HEK293 (cell line): ENCODE measurements around the gene VASN.

ENCODE experiments used
- CTCF ChIA-PET: fragments of 350-600 bp; formaldehyde crosslinking; extraction: SDS; loops from one replicate; lab custom pipeline; 2021; ENCODE audit warnings: antibody characterized with exemption; lab: Yijun Ruan, JAX
- POLR2A ChIA-PET: fragments of 300-600 bp; formaldehyde crosslinking; extraction: SDS; loops from one replicate; lab custom pipeline; 2020; ENCODE audit warnings: antibody characterized with exemption, inconsistent platforms; lab: Yijun Ruan, JAX
- H3K27ac ChIP-seq: fragments of 200-500 bp; sonication (Bioruptor generic); 2 replicates; pipeline ENCODE4 v1.5.1; 2014; ENCODE audit warnings: low read depth, low read length, control low read depth, inconsistent platforms; ENCODE audit errors: extremely low read depth
- H3K36me3 ChIP-seq, 2 experiments: fragments of 200-500 bp in 1 of 2; sonication (Bioruptor generic) in 1 of 2; 1 replicate in 1 of 2; 2 replicates in 1 of 2; pipeline ENCODE4 v1.5.1; 2014 to 2017; ENCODE audit warnings: inconsistent platforms in 2 of 2, low read length in 2 of 2; ENCODE audit not compliant: control insufficient read depth in 2 of 2, insufficient read depth in 1 of 2
- H3K4me1 ChIP-seq: fragments of 200-500 bp; sonication (Bioruptor generic); 2 replicates; pipeline ENCODE4 v1.5.1; 2014; ENCODE audit warnings: mild to moderate bottlenecking, low read length, inconsistent platforms; ENCODE audit not compliant: control insufficient read depth, insufficient read depth
- H3K4me3 ChIP-seq: 2 replicates; pipeline ENCODE4 v1.5.1; 2011; ENCODE audit warnings: low read depth, mild to moderate bottlenecking, control low read depth, low read length, moderate library complexity
- H3K9me3 ChIP-seq: fragments of 200-500 bp; sonication (Bioruptor generic); 2 replicates; pipeline ENCODE4 v1.5.1; 2014; ENCODE audit warnings: low read depth, low read length, inconsistent platforms; ENCODE audit not compliant: control insufficient read depth, insufficient read depth
- BCL11A ChIP-seq: fragments of 450-650 bp; formaldehyde crosslinking; IDR thresholded peaks from 2 replicates; pipeline ENCODE4 v1.5.1; 2016; ENCODE audit warnings: low read depth, missing biosample characterization, missing genetic modification characterization
- IKZF3 ChIP-seq: fragments of 450-650 bp; IDR thresholded peaks from 2 replicates; pipeline ENCODE4 v1.5.0; 2018; ENCODE audit warnings: missing biosample characterization, mild to moderate bottlenecking, missing genetic modification characterization, moderate library complexity
- KLF9 ChIP-seq: fragments of 450-650 bp; formaldehyde crosslinking; IDR thresholded peaks from 2 replicates; pipeline ENCODE4 v1.5.1; 2016; ENCODE audit warnings: missing biosample characterization, missing genetic modification characterization, low read depth
- SCRT2 ChIP-seq: fragments of 450-650 bp; formaldehyde crosslinking; IDR thresholded peaks from 2 replicates; pipeline ENCODE4 v1.5.1; 2016; ENCODE audit warnings: missing biosample characterization, missing genetic modification characterization
- SP2 ChIP-seq: fragments of 450-650 bp; formaldehyde crosslinking; IDR thresholded peaks from 2 replicates; pipeline ENCODE4 v1.5.1; 2016; ENCODE audit warnings: missing biosample characterization, missing genetic modification characterization
- ZBTB17 ChIP-seq: fragments of 450-650 bp; formaldehyde crosslinking; IDR thresholded peaks from 2 replicates; pipeline ENCODE4 v1.5.1; 2016; ENCODE audit warnings: missing biosample characterization, missing genetic modification characterization
- ZBTB7A ChIP-seq: fragments of 450-650 bp; formaldehyde crosslinking; IDR thresholded peaks from 2 replicates; pipeline ENCODE4 v1.5.1; 2016; ENCODE audit warnings: low read depth, missing biosample characterization, missing genetic modification characterization
- ZNF10 ChIP-seq: fragments of 450-650 bp; formaldehyde crosslinking; IDR thresholded peaks from 2 replicates; pipeline ENCODE4 v1.5.1; 2017; ENCODE audit warnings: missing biosample characterization, missing genetic modification characterization
- ZNF132 ChIP-seq: fragments of 450-650 bp; formaldehyde crosslinking; IDR thresholded peaks from 2 replicates; pipeline ENCODE4 v1.5.1; 2017; ENCODE audit warnings: missing biosample characterization, missing genetic modification characterization, borderline replicate concordance
- ZNF16 ChIP-seq: fragments of 450-650 bp; formaldehyde crosslinking; IDR thresholded peaks from 2 replicates; pipeline ENCODE4 v1.5.1; 2016; ENCODE audit warnings: low read depth, missing biosample characterization, missing genetic modification characterization
- ZNF621 ChIP-seq: fragments of 450-650 bp; formaldehyde crosslinking; IDR thresholded peaks from 2 replicates; pipeline ENCODE4 v1.5.1; 2017; ENCODE audit warnings: missing biosample characterization, missing genetic modification characterization
- ZNF658 ChIP-seq: fragments of 450-650 bp; formaldehyde crosslinking; IDR thresholded peaks from 2 replicates; pipeline ENCODE4; 2016; ENCODE audit warnings: missing biosample characterization, missing genetic modification characterization
- ZNF791 ChIP-seq: fragments of 450-650 bp; formaldehyde crosslinking; IDR thresholded peaks from 2 replicates; pipeline ENCODE4 v1.5.1; 2016; ENCODE audit warnings: missing biosample characterization, missing genetic modification characterization
- TF ChIP-seq, protein P1 (sequence below): fragments of 450-650 bp; formaldehyde crosslinking; IDR thresholded peaks from 2 replicates; pipeline ENCODE4 v1.5.1; 2016; ENCODE audit warnings: missing biosample characterization, missing genetic modification characterization
- TF ChIP-seq, protein P2 (sequence below): fragments of 450-650 bp; formaldehyde crosslinking; IDR thresholded peaks from 2 replicates; pipeline ENCODE4 v1.5.1; 2016; ENCODE audit warnings: missing biosample characterization, missing genetic modification characterization
- TF ChIP-seq, protein P3 (sequence below): fragments of 450-650 bp; formaldehyde crosslinking; IDR thresholded peaks from 2 replicates; pipeline ENCODE4 v1.5.1; 2017; ENCODE audit warnings: missing biosample characterization, mild to moderate bottlenecking, missing genetic modification characterization, moderate library complexity
- TF ChIP-seq, protein P4 (sequence below): fragments of 450-650 bp; formaldehyde crosslinking; IDR thresholded peaks from 2 replicates; pipeline ENCODE4 v1.5.1; 2016; ENCODE audit warnings: missing biosample characterization, missing genetic modification characterization

The VASN gene

DNA sequence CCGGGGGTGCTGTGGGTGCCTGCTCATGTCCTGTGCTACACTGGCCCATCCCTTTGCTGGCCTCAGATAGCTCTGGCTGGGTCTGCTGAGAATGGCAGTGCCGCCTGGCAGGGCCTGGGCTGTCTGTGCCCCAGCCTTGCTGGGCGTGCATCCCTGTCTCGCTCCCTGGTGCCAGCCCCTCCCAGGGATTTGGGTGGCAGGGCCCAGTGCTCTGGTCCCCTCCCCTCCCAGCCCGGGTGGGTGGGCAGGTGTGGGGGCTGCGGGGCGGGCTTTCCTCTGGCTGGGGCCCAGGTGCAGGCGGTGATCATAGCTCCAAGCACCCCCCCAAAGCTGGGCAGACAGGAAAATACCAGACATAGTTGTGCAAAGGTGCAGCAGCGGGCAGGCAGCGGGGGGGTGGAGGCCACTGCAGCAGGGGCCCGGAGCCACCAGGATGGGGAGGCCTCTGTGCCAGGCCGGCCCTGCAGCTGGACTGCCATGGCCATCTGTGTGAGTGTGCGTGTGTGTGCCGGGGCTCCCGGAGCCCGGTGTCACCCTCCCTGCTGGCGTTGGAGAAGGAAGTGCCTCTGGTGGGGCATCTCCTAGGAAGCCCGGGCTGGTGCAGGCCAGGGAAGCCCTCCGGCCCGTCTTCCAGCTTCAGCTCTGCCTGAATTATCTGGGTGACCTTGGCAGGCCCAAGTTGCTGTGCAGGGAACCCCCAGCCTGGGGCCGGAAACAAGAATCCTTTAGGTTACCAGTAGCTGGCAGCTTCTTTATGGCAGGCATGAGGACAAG lies 48.4 kb upstream of the VASN start:
- POLR2A ChIA-PET: interaction anchor here (1.1 kb wide), 1 partner anchor 52 kb away, joined by 3 read pairs; no protein-coding TSS in a partner anchor

DNA sequence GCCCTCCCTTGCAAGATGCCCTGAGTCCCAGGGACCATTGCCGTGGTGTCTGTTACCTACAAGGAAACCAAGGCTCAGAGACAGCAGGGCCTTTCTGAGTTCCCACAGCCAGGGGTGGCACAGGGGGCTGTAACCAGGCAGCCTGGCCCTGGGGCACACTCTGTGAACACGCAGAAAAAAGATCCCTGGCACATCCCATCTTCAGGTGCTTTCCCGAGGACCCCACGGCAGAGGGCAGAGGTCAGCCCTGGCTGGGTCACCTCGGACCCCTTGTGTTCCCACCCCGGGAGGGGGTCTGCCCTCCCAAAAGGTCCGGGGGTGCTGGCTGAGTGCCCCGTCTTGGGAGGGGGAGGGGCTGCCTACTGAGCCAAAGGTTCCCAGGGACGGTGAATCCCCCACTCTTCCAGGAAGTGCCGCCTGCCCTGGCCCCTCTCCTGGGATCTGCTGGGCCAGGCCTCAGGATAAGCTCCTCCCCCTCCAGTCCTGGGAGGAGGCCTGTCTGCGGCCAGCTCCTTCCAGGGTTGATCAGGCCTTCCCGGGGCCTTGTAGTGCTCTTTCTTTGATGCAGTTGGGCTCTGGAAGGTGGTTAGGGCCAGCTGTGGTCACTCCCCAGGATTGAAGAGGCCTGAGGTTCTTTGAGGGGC lies 47.7 kb upstream of the VASN start:
- POLR2A ChIA-PET: interaction anchor here (1.1 kb wide), 1 partner anchor 53 kb away, joined by 3 read pairs; no protein-coding TSS in a partner anchor
- H3K27ac ChIP-seq: 0 out of 2 replicates have a peak overlapping the region, but pooled peaks have one; percentile 16
- CTCF ChIA-PET: no interaction called here
- TF ChIP-seq ZNF791: no peak
- TF ChIP-seq ZNF621: no peak
- TF ChIP-seq SCRT2 (tag by site-specific recombination): no peak
- 0 out of 2 replicates have a peak, but pooled peaks have one; percentile 28 for TF ChIP-seq ZBTB17 (tag by site-specific recombination)
- TF ChIP-seq ZNF10 (tag by site-specific recombination): no peak
- TF ChIP-seq KLF9 (tag by site-specific recombination): no peak
- peak; percentile 31; the same call in 1 of the 2 replicates for TF ChIP-seq SP2
- TF ChIP-seq, protein P1, sequence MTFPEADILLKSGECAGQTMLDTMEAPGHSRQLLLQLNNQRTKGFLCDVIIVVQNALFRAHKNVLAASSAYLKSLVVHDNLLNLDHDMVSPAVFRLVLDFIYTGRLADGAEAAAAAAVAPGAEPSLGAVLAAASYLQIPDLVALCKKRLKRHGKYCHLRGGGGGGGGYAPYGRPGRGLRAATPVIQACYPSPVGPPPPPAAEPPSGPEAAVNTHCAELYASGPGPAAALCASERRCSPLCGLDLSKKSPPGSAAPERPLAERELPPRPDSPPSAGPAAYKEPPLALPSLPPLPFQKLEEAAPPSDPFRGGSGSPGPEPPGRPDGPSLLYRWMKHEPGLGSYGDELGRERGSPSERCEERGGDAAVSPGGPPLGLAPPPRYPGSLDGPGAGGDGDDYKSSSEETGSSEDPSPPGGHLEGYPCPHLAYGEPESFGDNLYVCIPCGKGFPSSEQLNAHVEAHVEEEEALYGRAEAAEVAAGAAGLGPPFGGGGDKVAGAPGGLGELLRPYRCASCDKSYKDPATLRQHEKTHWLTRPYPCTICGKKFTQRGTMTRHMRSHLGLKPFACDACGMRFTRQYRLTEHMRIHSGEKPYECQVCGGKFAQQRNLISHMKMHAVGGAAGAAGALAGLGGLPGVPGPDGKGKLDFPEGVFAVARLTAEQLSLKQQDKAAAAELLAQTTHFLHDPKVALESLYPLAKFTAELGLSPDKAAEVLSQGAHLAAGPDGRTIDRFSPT (tag by site-specific recombination): peak; percentile 17; the same call in 1 of the 2 replicates
- TF ChIP-seq ZBTB7A: 0 out of 2 replicates have a peak, but pooled peaks have one; percentile 23
- TF ChIP-seq ZNF132: no peak
- TF ChIP-seq, protein P2, sequence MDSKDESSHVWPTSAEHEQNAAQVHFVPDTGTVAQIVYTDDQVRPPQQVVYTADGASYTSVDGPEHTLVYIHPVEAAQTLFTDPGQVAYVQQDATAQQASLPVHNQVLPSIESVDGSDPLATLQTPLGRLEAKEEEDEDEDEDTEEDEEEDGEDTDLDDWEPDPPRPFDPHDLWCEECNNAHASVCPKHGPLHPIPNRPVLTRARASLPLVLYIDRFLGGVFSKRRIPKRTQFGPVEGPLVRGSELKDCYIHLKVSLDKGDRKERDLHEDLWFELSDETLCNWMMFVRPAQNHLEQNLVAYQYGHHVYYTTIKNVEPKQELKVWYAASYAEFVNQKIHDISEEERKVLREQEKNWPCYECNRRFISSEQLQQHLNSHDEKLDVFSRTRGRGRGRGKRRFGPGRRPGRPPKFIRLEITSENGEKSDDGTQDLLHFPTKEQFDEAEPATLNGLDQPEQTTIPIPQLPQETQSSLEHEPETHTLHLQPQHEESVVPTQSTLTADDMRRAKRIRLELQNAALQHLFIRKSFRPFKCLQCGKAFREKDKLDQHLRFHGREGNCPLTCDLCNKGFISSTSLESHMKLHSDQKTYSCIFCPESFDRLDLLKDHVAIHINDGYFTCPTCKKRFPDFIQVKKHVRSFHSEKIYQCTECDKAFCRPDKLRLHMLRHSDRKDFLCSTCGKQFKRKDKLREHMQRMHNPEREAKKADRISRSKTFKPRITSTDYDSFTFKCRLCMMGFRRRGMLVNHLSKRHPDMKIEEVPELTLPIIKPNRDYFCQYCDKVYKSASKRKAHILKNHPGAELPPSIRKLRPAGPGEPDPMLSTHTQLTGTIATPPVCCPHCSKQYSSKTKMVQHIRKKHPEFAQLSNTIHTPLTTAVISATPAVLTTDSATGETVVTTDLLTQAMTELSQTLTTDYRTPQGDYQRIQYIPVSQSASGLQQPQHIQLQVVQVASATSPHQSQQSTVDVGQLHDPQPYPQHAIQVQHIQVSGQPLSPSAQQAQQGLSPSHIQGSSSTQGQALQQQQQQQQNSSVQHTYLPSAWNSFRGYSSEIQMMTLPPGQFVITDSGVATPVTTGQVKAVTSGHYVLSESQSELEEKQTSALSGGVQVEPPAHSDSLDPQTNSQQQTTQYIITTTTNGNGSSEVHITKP: peak; percentile 92
- TF ChIP-seq BCL11A (tag by site-specific recombination): peak; percentile 37; the same call in 1 of the 2 replicates
- no peak for TF ChIP-seq ZNF658 (tag by site-specific recombination)
- no peak for TF ChIP-seq ZNF16
- TF ChIP-seq, protein P3, sequence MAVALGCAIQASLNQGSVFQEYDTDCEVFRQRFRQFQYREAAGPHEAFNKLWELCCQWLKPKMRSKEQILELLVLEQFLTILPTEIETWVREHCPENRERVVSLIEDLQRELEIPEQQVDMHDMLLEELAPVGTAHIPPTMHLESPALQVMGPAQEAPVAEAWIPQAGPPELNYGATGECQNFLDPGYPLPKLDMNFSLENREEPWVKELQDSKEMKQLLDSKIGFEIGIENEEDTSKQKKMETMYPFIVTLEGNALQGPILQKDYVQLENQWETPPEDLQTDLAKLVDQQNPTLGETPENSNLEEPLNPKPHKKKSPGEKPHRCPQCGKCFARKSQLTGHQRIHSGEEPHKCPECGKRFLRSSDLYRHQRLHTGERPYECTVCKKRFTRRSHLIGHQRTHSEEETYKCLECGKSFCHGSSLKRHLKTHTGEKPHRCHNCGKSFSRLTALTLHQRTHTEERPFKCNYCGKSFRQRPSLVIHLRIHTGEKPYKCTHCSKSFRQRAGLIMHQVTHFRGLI (tag by site-specific recombination): 0 out of 2 replicates have a peak, but pooled peaks have one; percentile 25
- peak; percentile 79; the same call in 1 of the 2 replicates for TF ChIP-seq IKZF3 (tag by site-specific recombination)

More for the DNA sequence above, 48.4 kb upstream of the VASN start:
- Histone ChIP-seq H3K27ac (0 out of 2 replicates have a peak overlapping the region, but pooled peaks have one; percentile 16), H3K36me3 (no peaks in the 10 kb centered on the region), H3K4me3 (no peak overlapping the region), H3K4me1 (no peaks in the 10 kb centered on the region), H3K9me3 (no peaks in the 10 kb centered on the region)
- TF ChIP-seq, protein P1 (tag by site-specific recombination): peak; percentile 35
- TF ChIP-seq, protein P4, sequence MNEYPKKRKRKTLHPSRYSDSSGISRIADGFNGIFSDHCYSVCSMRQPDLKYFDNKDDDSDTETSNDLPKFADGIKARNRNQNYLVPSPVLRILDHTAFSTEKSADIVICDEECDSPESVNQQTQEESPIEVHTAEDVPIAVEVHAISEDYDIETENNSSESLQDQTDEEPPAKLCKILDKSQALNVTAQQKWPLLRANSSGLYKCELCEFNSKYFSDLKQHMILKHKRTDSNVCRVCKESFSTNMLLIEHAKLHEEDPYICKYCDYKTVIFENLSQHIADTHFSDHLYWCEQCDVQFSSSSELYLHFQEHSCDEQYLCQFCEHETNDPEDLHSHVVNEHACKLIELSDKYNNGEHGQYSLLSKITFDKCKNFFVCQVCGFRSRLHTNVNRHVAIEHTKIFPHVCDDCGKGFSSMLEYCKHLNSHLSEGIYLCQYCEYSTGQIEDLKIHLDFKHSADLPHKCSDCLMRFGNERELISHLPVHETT (tag by site-specific recombination): no peak
- CTCF ChIA-PET: interaction anchor here (1.0 kb wide), 1 partner anchor 34 kb away, joined by 3 read pairs; no protein-coding TSS in a partner anchor

More for the DNA sequence above, 47.7 kb upstream of the VASN start:
- H3K9me3 ChIP-seq: no peaks in the 10 kb centered on the region
- no peak overlapping the region for H3K4me3 ChIP-seq
- H3K36me3 ChIP-seq: no peaks in the 10 kb centered on the region
- no peaks in the 10 kb centered on the region for H3K4me1 ChIP-seq
